ENCODE measurements around the gene RNASE12.
A peak's percentile ranks its signal among the peaks of the same experiment; 100 is the strongest.

- TF ChIP-seq CTCF (conservative IDR thresholded peaks at IDR 0.05) (peak; percentile 89), ZFX (IDR thresholded peaks at IDR 0.05) (no peak)
These were observed 18.2 kb upstream of the RNASE12 start for GRCh38 chr14:20609215-20610001.
